Vagina (tissue), 2 donors: ENCODE measurements around the gene ZMAT5.

Source experiments
- CTCF ChIP-seq, 3 experiments: fragments of 450-650 bp in 2 of 3; fragments of 200-600 bp in 1 of 3; sonication (generic) in 1 of 3; IDR thresholded peaks; one replicate each; pipeline ENCODE4 v1.5.1; 2017 to 2019; ENCODE audit warnings: antibody characterized with exemption in 3 of 3, mild to moderate bottlenecking in 2 of 3, moderate library complexity in 2 of 3
- POLR2A ChIP-seq, 2 donors: fragments of 450-650 bp; IDR thresholded peaks; one replicate each; pipeline ENCODE4 v1.6.1; 2017; ENCODE audit warnings: antibody characterized with exemption in 2 of 2, mild to moderate bottlenecking in 2 of 2, moderate library complexity in 2 of 2

- TF ChIP-seq CTCF (IDR thresholded peaks at IDR 0.05), result no peak
- TF ChIP-seq POLR2A (IDR thresholded peaks at IDR 0.05), result no peak
Observed at GRCh38 chr22:29701155-29701999, 65.4 kb downstream of the ZMAT5 start.
